Measurements from ENCODE around the gene NOTCH2.

NOTCH2 gene

DNA sequence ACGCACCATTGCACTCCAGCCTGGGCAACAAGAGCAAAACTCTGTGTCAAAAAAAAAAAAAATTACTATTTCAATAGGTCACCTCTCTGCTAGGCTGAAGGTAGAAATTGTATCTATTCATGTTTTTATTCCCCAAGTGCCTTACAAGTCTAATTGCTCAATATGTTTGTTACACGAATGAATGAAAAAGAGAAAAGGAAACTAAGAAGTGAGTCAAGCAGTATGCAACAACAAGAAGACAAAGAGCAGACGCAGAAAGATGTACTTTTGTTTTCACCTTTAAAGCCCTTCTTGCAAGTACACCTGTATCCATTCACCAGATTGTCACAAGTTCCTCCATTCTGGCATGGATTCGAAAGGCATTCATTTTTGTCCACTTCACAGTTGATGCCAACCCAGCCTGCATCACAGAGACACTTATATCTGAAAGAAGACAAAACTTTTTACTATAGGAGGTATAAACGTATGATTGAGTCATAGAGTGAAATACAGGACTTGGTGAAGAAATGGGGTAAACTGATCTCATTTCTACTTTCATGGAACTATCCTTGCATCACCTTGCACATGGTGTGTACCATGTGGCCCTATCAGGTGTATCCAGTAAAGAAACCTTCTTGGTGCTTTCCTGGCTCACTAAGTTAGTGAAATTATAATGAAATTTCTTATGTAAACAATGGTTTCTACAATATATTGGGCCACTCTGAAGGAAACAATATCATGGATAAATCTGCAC, 116.0 kb downstream of the NOTCH2 start:
- TF ChIP-seq, protein P1, sequence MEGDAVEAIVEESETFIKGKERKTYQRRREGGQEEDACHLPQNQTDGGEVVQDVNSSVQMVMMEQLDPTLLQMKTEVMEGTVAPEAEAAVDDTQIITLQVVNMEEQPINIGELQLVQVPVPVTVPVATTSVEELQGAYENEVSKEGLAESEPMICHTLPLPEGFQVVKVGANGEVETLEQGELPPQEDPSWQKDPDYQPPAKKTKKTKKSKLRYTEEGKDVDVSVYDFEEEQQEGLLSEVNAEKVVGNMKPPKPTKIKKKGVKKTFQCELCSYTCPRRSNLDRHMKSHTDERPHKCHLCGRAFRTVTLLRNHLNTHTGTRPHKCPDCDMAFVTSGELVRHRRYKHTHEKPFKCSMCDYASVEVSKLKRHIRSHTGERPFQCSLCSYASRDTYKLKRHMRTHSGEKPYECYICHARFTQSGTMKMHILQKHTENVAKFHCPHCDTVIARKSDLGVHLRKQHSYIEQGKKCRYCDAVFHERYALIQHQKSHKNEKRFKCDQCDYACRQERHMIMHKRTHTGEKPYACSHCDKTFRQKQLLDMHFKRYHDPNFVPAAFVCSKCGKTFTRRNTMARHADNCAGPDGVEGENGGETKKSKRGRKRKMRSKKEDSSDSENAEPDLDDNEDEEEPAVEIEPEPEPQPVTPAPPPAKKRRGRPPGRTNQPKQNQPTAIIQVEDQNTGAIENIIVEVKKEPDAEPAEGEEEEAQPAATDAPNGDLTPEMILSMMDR (conservative IDR thresholded peaks at IDR 0.05), result no peak
- no peak overlapping the region for H3K27ac ChIP-seq

DNA sequence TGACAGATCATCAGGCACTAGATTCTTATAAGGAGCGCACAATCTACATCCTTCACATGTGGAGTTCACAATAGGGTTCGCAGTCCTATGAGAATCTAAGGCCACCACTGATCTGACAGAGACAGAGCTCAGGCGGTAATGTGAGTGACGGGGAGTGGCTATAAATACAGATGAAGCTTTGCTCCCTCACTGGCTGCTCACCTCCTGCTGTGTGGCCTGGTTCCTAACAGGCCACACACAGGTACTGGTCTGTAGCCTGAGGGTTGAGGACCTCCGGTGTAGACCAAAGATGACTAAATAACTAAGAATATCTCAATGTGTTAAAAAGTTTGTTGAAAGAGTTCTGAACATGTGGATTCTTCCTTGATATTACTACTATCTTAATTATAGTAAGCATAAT, 117.0 kb downstream of the NOTCH2 start:
- TF ChIP-seq, protein P1 (conservative IDR thresholded peaks at IDR 0.05), result no peak
- H3K27ac ChIP-seq, result no peak overlapping the region

DNA sequence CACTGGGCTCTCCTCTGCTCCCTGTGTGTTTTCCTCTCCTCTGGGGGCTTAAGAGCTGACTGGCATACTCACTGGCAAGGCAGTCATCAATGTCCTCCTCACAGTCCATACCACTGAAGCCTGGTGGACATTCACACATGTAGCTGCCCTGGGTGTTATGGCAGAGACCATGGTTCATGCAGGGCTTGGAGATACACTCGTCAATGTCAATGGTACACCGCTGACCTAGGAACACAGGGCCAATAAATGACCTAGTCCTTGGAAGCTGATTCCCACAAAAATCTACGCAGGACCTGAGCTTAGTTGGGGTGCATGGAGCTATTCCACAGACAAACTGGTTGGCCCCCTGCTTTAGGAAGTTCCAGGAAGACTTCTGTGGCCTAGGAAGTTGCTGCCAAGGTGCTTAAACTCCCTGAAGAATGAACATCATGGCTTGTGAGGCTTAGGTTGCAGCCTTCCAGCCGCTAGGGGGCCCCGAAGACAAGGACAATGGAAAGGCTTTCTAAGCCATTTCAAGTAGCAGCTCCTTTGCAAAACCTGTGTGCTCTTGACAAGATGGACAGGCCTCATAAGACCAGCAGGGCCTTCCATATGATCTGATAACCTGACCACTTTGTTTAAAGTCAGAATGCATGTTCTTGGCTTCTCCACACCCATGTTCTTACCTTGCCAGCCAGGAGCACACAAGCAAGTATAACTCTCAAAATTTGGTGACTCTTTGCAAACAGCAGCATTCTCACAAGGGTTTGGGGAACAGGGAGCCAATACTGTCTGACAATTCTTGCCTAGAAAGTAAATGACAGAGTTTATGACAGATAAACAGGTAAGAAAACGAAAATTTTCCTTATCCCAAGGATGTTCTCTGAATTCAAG, 120.9 kb downstream of the NOTCH2 start:
- H3K27ac ChIP-seq, result peak overlapping the region; percentile 26; the same call in 1 of the 2 replicates
- TF ChIP-seq, protein P1 (conservative IDR thresholded peaks at IDR 0.05), result peak; percentile 90

DNA sequence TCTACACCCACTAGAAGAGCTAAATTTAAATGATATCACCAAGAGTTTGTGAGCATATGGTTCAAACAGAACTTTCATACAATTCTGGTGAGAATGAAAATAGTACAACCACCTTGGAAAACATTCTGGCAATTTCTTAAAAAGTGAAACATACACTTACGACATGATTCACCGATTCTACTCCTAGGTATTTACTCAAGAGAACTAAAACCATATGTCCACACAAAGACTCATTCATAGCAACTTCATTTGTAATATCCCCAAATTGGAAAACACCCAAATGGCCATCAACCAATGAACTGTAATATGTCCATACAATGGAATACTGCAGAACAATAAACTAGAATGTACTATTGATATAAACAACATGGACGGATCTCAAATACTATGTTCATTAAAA, 122.0 kb downstream of the NOTCH2 start:
- no peak overlapping the region for H3K27ac ChIP-seq
- TF ChIP-seq, protein P1 (conservative IDR thresholded peaks at IDR 0.05), result no peak

DNA sequence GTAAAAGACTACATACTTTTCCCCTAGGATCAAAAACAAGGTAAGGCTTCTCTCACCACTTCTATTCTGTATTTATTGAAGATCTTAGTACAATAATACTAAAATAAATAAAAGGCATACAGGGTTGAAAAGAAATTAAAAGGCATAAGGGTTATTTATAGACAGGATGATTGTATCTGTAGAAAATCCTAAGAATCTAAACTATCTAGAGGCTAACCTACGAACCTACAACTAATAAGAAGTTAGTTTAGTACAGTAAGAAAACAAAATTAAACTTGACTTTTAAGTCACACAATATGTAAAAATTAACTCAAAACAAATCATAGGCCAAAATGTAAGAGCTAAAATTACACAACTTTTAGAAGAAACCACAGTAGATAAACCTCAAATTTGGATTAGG, 122.7 kb downstream of the NOTCH2 start:
- H3K27ac ChIP-seq, result no peak overlapping the region

DNA sequence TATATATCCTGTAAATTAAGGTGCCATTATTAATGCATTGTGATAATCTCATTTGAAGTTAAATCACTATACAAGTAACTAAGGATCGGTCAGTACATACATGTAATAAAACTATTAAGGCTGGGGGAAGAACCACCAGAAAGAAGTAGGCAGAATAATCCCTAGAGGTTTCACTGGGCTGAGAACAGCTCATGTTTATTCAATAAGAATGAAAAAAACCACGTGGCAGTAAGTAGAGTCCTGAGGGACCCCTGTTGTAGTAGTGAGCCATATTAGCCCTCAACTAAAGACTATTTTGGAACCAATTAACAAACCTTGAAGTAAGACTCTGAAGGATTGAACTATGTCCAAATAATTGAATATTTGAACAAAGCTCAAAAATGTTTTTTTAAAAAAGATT, 126.2 kb downstream of the NOTCH2 start:
- TF ChIP-seq, protein P1 (conservative IDR thresholded peaks at IDR 0.05), result no peak

More for the DNA sequence above, 122.7 kb downstream of the NOTCH2 start:
- TF ChIP-seq, protein P1 (conservative IDR thresholded peaks at IDR 0.05), result no peak

DNA sequence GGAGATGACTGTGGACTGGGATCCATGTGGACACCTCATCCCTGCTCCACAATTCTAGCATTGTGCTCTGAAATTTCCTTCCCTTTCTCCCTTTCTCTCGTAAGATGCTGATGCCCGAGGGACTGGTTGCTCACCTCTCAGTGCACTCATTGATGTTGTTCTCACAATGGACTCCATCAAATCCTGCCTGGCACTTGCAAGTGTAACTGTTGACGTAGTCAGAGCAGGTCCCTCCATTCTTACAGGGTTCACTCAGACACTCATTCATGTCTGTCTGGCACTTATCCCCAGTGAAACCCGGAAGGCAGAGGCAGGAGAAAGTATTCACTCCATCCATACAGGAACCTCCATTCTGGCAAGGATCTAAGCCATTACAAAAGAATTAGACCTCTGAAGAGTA, 128.1 kb downstream of the NOTCH2 start:
- TF ChIP-seq, protein P1 (conservative IDR thresholded peaks at IDR 0.05), result no peak
- no peak overlapping the region for H3K27ac ChIP-seq

More for the DNA sequence above, 126.2 kb downstream of the NOTCH2 start:
- H3K27ac ChIP-seq, result no peak overlapping the region
